GM21619 (cell line): ENCODE measurements around the gene SUGCT.
"Not testable (repeated sequence)": the region's sequence is repeated elsewhere in the genome, so short reads cannot be mapped to it uniquely, and the experiment has no call there.

Experiments
- ATAC-seq: cut with Tn5 transposase; IDR thresholded peaks from one replicate; pipeline ENCODE4 v1.9.1; 2021; ENCODE audit not compliant: unreplicated experiment

SUGCT gene

DNA sequence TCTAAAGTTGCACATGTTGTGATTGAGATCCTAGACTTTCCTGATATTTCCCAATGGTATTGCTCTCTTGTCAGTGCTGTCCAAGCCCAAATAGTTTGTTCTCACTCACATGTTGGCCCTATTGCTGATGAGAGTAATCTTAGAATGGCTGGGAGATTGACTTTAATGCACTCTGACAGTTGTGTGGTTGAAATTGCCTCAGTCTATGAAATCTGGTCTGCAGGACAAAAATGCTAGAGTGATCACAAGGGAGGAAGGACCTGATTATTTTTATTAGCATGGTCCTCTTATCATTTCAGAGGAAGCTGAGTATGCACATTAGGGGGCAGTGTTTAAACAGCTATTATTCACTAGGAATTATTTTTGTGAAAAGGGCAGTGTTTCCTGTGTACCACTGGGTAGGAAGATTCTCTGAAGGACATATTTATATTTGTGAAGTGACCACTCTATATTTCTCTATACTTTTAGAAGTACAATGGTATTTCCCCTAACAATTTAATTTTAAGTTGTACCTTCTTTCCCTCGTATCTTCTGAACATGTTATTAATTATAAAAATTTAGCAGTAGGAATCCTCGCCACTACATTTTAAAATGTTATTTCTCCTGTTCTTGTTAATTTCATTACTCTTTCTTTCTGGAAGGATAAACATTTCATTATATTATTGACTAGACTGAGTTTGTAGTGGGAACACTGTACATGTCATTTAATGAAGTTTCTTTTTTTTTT, 64.4 kb downstream of the SUGCT start:
- no peak for ATAC-seq

DNA sequence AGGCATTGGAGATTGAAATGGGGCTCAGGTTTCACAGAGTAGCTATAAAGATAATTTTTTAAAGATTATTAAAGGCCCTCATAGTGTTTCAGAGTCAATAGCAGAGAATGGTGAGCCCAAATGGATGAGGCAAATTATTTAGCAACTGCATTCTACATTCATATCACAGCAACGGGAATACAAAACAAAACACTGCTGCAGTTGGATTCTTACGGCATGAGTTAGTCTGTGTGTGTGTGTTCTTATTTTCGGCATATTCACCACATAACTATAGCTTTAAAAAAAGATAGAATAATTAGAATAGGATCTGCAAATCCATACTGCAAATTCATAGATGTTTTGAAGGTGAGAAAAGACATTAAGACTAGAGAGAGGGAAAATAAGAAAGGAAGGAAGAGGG, 66.0 kb downstream of the SUGCT start:
- no peak for ATAC-seq

DNA sequence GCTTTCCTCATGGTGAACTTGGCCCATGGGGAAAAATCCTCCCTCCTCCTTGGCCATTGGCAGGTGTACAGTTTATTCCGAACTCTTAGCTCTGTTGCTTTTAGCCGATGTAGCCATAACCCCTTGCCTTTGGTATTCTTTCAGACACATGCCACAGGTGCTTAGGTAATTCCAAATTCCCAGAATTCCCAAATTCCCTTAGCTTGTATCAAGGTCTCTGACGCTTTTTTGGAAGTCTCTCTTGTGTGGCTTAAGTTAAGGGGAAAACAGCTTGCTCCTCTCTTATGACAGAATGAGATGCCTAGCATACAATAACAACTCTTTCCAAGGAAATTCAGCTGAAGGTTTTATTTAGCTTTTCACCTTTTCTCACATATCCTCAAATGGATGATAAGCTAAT, 68.0 kb downstream of the SUGCT start:
- no peak for ATAC-seq

DNA sequence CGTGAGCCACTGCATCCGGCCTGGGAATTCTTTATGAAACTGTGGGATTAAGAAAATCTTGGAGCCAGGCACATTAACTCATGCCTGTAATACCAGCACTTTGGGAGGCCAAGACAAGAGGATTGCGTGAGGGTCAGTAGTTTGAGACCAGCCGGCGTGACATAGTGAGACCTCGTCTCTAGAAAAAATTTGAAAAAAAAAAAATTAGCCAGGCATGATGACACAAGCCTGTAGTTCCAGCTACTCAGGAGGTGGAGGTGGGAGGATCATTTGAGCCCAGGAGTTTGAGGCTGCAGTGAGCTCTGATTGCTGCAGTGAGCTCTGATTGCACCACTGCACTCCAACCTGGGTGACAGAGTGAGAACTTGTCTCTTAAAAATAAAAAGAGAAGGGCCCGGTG, 69.8 kb downstream of the SUGCT start:
- ATAC-seq = no peak

DNA sequence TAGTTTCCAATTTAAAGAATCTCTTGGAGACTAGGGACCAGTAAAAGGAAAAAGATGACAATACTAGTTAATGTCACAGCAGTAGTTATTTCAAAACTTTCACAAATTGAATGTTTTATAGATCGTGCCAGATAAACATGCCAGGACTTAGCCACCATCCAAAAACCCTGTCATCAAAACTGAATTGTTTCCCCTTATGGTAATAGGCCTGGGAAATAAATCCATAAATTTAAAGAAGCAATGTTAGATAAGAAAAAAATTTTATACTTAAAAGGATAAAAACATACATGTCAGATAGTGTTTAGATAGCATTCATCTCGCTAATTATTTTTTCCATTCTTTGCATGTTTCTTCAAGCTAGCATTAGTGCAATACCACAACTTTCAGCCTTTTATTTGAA, 71.2 kb downstream of the SUGCT start:
- no peak for ATAC-seq

DNA sequence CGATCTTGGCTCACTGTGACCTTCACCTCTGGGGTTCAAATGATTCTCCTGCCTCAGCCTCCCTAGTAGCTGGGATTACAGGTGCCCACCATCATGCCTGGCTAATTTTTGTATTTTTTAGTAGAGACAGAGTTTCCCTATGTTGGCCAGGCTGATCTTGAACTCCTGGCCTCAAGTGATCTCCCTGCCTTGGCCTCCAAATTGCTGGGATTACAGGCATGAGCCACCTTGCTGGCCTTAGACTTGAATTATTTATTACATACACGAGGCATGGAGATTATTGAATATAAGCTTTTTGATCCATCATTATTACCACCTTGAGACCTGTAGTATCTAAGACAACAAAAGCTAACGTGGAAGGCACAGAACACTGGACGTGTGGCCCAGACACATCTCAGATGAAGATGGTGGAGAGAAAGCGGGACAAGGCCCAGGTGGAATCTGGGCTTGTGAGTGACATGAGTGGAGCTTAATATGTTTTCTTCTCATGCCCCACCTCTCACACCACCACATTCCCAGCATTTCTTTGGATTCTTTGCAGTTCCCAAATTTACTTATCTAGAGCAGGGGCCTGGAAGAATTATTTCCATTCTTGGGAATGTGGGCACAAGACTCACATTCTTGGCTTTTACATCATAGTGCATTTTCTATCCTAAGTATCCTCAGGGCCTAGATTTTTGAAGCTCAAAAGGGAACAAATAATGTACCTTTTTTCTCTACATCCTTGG, 76.6 kb downstream of the SUGCT start:
- ATAC-seq = no peak

DNA sequence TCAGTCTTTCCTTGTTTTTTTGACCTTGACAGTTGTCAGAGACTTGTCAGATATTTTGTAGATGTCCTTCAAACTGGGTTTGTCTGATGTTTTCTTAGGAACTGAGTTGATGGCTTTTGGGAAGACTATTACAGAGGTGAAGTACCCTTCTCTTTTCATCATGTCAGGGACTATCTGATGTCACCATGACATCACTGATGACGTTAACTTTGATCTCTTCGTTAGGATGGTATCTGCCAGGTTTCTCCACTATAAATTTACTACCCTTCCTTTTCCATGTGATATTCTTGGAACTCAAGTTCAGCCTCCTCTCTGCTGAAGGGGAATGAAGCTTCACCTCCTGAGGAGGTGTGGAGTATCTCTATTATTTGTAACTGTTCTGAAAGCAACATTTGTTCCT, 78.5 kb downstream of the SUGCT start:
- ATAC-seq = no peak

DNA sequence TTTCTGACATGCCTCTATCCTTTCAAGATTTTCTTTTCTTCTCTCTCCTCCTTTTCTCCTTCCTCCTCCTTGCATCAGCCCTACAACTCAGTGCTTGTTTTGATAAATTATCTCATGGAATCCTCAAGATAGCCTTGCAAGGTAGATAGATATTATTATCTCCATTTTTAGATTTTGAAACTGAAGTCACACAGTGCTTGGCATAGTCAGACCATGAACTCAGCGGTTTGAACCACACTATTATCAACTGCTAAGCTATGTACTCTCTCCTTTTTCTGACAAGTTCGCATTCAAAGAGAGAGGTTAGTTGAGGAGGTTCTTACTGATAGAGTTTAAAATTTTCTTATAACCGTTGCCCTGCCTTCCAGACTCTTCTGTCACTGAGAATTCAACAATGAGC, 79.1 kb downstream of the SUGCT start:
- no peak for ATAC-seq

DNA sequence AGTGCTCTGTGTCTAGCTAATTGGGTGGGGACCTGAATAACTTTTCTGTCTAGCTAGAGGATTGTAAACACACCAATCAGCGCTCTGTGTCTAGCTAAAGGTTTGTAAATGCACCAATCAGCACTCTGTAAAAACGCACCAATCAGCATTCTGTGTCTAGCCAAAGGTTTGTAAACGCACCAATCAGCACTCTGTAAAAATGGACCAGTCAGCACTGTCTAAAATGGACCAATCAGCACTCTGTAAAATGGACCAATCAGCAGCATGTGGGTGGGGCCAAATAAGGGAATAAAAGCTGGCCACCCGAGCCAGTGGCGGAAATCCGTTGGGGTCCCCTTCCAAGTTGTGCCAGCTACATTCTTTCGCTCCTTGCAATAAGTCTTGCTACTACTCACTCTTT, 83.8 kb downstream of the SUGCT start:
- not testable (repeated sequence) for ATAC-seq

DNA sequence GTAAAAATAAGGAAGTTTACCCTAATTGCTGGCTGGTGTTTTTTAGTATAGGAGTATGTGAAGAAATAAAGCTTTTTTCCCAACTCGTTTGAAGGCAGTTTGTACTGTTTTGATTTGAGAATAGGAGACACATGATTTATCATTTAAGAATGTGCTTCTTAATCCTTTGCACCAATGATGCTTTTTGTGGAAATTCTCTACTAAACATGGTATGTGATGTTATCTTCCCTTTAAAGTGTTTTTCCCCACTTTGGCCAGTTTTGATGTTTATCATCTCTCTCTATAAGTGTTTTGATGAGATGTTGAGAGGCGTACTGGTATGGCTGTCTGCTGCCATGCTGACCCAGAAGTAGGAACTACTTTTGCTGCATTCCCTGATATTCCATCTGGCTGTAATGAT, 85.1 kb downstream of the SUGCT start:
- ATAC-seq = no peak

DNA sequence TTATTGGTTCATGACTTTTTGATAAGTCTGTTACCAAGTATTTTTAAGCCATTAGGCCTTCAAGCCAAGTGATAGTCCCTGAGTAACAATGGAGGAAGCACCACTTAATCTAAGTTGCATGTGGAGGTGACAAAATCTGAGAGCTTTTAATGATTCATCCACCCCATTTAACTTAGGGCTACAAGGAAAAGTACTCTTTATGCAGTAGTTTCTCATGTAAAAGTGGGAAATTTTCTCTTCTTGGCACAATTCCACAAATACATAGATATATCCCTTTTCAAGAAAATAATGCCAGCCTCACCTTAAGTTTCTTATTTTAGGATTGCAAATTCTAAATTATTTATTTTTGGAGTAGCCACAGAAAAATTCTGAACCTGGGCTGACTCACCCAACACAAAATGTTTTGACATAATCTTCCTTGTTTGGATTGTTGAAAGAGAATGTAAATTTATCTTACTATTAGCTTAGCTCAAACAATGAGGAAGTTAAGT, 85.7 kb downstream of the SUGCT start:
- no peak for ATAC-seq

DNA sequence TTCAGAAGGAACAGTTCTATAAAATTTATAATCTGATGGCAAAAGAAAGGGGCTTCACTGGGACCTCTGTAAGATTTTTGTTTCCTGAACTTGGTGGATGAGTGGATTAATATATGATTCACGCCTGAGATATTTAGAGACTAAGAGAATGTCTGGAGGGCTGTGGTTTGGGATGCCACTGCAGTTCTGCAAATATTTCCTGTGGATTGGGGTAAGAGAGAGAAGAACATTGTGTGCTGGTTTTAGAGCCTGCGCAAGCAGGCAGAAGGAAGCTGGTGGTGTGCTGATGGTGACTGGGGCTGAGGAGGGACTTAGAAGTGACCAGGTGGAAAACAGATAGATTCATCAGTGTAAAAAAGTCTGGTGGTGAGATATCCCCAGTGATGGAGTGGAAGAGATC, 87.0 kb downstream of the SUGCT start:
- no peak for ATAC-seq

DNA sequence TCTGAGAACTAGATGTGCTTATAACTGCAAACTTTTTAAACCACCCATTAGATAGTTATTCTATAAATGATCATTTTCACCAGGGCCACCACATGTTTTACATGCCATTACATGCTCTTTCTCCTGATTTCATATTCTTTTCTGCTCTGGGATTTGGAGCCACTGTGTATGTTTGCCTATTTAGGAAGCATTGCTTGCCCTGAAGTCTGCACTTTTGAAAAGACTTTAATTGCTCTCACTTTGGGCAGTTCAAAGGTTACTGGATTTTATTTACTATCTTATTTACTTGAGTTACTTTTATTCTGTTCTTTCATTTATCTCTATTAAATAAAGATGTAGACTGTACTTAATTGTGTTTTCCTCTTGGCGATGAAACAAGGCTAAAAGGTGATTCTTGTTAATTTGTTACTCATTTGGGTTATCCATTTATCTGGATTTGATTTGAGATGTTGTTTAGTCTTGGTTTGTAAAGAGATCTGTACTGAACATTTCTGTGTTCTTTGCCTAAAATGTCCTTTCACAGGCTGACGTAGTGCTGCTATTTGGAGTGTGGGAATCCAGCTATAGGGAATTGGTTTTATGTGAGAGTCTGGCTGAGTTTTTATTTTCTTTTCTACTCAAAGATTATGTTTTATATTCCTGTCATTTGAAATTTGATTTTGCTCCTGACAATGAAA, 88.8 kb downstream of the SUGCT start:
- no peak for ATAC-seq

DNA sequence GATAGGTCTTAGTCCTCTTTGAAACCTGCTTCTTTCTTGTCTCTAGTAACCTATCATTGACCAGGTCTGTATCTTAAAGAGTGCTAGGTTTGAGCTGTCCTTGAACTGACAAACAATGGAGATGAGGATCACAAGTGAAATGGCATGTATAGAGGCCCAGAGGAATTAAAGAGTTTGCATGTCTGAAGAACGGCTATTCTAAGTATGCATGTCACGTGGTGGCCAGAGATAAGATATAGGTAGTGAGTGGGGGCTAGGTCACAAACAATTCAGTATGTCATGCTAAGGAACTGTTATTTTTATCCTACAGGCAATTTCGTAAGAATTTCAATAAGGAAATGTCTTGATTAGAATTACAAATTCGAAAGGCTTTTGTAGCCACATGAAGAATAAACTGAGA, 95.3 kb downstream of the SUGCT start:
- no peak for ATAC-seq

DNA sequence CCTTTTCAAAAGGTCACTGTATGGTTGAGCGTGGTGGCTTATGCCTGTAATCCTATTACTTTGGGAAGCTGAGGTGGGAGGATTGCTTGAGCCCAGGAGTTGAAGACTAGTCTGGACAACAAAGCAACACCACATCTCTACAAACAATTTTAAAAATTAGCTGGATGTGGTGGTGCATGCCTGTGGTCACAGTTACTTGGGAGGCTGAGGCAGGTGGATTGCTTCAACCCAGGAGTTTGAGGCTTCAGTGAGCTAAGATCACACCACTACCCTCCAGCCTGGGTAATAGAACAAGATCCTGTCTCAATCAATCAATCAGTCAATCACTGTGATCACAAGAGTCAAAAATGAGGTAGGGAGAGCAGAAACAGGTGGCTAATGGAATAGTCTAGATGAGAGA, 97.0 kb downstream of the SUGCT start:
- ATAC-seq = no peak

DNA sequence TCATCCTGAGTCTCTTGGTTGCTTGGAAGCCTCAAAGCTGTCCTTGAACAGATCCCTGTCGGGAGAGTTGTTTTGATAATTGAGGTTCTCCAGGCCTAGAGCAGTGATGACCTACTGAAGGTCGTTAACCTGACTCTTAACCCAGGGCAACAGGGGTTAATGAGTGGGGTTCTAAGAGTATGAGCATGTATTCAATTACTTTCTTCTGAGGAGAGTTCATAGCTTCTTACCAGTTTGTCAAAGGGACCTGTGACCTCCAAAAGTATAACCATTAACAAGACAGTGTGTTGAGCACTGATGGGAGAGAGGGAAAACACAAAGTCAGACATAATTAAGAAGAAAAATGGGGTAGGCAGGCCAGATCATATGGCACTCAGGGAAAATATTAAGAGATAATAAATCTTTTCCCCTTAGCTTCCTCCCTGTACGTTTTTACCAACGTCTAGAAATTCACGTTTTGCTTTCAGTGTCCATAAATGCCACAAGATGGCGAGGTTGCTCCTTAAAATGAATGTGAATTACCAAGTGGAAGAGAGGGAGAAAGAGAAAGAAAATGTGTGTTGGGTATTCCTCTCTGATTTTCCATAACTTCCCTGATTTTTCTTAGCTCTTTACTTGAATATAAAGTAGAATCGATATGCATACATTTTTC, 97.6 kb downstream of the SUGCT start:
- ATAC-seq = no peak

DNA sequence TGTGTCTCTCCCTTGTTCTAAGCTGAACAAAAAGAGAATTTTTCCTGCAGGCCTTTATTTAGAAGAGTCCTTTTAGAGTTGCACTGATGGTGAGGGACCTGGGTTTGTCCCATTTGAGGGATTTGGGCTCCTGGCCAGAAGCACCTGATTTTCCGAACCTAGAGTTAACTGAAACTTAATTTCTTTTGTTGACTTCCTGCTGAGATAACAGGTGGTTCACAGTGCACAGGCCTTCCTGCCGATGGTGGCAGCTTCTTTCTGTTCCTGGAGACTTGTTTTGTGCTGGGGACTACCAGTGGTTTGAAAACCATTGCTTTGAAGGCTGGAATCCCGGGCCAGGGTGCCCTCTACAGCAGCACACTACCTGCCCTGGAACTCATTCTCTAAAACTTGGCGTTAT, 99.2 kb downstream of the SUGCT start:
- no peak for ATAC-seq

DNA sequence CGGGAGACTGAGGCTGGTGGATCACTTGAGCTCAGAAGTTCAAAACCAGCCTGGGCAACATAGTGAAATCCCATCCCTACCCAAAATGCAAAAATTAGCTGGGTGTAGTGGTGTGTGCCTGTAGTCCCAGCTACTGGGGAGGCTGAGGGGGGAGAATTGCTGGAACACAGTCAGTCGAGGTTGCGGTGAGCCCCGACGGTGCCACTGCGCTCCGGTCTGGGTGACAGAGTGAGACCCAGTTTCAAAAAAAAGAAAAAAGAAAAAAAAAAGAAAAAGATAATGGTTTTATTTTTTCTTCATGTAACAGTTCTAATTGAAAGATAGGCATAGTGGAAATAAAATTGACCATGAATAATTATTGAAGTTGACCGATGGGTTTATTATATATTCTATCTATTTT, 99.9 kb downstream of the SUGCT start:
- no peak for ATAC-seq

DNA sequence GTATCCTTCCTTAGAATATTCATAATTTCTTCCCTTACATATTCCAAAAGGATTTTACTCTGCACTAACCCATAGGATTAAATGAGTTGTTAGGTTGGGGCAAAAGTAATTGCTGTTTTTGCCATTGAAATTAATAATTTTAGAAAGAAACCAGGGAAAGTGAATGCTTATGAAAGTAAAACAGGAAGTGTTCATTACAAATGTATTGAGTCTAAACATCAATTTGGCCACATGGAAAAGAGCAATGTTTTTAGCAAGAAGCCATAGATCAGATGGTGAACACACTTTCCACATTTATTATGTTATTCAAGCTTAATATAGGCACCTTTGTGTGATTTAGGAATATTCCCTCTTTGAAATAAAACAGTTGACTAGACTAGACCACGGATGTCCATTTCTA, 102.9 kb downstream of the SUGCT start:
- no peak for ATAC-seq

DNA sequence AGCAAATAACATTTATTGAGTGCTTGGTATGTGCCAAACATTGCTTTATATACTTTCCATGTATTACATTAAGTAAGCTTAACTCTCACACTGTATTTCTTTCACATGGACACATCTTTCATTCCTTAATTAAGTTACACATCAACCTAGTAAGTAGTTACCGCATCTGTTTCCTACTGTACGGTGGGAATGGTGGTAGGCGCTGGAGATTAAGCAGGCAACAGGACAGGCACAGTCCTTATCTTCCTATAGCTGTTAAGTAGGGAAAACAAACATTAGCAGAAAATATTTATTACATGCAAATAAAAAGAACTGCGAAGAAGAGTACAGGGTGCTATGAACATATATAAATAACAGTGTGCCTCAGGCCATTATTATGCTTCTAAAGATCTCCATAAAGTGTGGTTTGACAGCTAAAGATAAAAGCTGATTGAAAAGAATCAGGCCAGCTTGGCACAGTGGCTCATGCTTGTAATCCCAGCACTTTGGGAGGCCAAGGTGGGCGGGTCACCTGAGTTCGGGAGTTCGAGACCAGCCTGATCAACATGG, 105.0 kb downstream of the SUGCT start:
- no peak for ATAC-seq

DNA sequence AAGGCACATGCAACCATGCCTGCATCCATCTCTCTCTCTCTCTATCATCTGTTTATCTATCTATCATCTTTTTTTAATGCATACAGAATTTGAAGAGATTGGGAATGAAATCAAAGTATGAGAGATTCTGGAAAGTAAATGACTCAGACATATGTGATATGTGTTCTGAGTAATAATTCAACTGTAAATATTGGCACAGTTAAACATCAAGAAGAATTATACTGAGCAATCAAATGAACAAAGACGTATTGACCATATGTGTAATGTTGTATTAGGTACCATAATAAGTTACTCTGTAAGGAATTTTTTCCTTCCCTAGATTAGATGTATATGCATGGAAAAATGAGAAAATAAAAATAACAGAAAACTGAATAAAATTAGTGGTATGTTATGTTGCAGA, 108.3 kb downstream of the SUGCT start:
- no peak for ATAC-seq
